Muscle of leg (tissue), 11 donors: ENCODE results near the gene DSG2. TPM values are rescaled to one million over a fixed set of nuclear protein-coding genes. Genes with fewer than 3 reads are reported as not detected.

Experiments
- DNase-seq: peaks from one replicate; pipeline ENCODE4 v3.0.0; 2013
- H3K27ac ChIP-seq: one replicate; pipeline ENCODE4 v1.5.1; 2013; ENCODE audit warnings: mild to moderate bottlenecking, low read length, control low read depth
- H3K27me3 ChIP-seq: one replicate; pipeline ENCODE4 v1.6.1; 2013; ENCODE audit warnings: low read length; ENCODE audit not compliant: control insufficient read depth, insufficient read depth
- H3K36me3 ChIP-seq: one replicate; pipeline ENCODE4 v1.6.1; 2013; ENCODE audit warnings: low read length; ENCODE audit not compliant: control insufficient read depth, insufficient read depth
- H3K4me1 ChIP-seq: one replicate; pipeline ENCODE4 v1.6.1; 2013; ENCODE audit warnings: low read length; ENCODE audit not compliant: control insufficient read depth, insufficient read depth
- H3K4me3 ChIP-seq: one replicate; pipeline ENCODE4 v1.5.1; 2013; ENCODE audit warnings: low read length, control low read depth
- H3K9me3 ChIP-seq: replicated peaks from 2 replicates; pipeline ENCODE4 v1.6.1; 2013; ENCODE audit warnings: low read depth, low read length; ENCODE audit not compliant: control insufficient read depth
- WGBS: methylation state at CpG from one replicate; pipeline ENCODE4 v1.1.5; 2013; ENCODE audit warnings: missing lambda C conversion rate; ENCODE audit not compliant: insufficient coverage; 5-methylcytosine and 5-hydroxymethylcytosine counted together
- polyA plus RNA-seq, 8 donors: library from polyadenylated mRNA; unstranded; fragments of 120-200 nt; gene quantifications; one replicate each; pipeline versions ENCODE4 v1.2.1 to v1.2.3, GENCODE V29; 2013; ENCODE audit warnings: inconsistent platforms in 1 of 8, low replicate concordance in 1 of 8; ENCODE audit not compliant: insufficient read length in 8 of 8, insufficient read depth in 1 of 8
- total RNA-seq: library from RNA; stranded (reverse); fragments of 120-200 nt; gene quantifications from one replicate; pipeline ENCODE4 v1.2.4, GENCODE V29; 2013

DSG2 gene
- total and polyA plus RNA-seq, 9 donors: 2.3 to 14.8 (median 8.0) TPM

DNA sequence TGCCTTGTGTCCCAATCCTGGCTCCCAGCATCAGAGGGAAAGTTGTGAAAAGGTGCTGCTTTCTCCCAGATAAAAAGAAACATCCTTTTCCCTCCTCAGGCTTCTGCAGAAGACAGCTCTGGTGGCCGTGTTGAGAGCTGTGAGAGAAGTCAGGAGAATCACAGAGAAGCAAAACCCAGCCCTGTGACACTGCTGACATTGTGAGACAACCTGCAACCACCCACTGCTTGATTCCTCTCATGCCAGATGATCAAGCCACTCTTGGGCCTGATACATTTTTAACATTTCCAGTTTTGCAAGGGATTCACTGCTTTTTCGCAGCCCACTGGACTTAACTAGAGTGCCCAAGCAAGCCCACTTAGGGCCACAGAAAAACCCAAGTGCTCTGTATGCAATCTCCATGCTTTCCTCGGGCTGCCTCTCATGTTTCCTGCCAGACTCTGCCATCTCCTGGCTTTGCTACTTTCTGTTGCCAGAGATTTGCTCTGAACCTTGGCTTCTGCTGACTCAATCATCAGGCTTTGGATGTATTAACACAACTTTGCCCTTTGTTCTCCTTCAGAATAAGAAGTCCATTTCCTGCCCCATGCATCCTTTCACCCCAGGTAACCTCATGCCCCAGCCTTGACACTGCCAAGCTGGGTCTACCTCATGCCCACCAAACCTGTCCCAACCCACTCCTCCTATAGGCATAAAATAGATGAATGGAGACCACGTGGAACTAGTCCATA, 68.8 kb downstream of the DSG2 start:
- Histone ChIP-seq H3K9me3 (no peaks in the 10 kb centered on the region), H3K27ac (no peak overlapping the region), H3K36me3 (no peaks in the 10 kb centered on the region), H3K4me3 (no peak overlapping the region), H3K4me1 (no peaks in the 10 kb centered on the region), H3K27me3 (no peaks in the 10 kb centered on the region)
- WGBS: 76% methylated on average over 2 of the region's 4 CpGs
- no peak for DNase-seq

DNA sequence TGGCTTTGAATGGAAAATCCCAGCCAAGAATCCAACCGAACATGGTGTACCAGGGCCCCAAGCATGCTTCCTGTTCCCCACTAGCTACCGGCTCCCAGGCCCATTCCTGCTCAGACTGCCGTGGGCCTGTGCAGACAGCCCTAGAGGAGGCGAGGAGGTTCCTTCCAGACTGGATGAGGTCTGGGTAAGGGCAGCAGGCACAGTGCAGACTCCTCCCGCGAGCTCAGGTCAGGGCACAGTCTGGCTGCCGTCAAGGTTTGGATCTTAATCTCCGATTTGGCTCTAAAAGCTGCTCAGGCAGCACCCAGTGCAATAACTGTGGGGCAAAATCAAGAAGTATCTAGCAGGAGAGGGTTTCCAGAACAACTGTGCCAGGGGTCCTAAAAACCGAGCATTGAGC, 74.4 kb downstream of the DSG2 start:
- H3K9me3 ChIP-seq: no peaks in the 10 kb centered on the region
- H3K4me1 ChIP-seq: no peaks in the 10 kb centered on the region
- no peaks in the 10 kb centered on the region for H3K27me3 ChIP-seq
- DNase-seq: no peak
- no peak overlapping the region for H3K27ac ChIP-seq
- H3K4me3 ChIP-seq: no peak overlapping the region
- H3K36me3 ChIP-seq: no peaks in the 10 kb centered on the region
- WGBS: 75% methylated on average over 7 of the region's 9 CpGs

DNA sequence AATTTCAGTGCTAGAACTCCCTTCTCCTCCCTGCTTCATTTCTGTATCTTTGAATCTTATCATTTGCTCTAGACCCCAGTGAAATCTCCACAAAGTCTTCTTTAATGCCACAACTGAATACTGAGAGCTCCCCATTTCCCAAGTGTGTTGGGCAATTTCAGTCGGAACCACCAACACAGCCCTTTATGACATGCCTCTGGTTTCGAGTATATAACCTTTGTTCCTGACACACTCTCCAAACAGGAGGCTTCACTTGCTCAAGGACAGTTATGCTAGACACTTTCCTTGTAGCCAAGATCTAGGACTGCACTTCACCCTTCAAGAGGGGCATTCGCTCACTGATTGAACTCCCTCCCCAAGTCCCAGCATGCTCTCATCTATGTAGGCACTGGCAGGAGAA, 75.1 kb downstream of the DSG2 start:
- no peaks in the 10 kb centered on the region for H3K4me1 ChIP-seq

DNA sequence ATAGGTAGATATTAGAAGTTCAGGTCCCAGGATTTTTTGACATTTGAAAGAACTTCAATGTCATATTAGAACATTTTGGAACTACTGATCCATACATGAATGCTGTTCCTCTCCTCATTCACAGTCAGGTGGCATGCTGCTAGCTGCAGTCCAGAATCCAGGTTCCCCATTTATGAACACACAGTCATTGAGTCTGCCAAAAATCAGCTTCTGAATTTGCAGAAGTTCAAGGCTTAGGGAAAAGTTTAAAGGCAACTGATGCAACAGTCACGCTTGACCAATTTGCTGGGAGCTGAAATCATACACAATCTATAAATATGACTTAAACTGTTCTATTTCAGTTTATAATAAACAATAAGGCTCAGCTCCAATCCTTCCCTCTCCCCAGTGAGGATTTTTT, 76.4 kb downstream of the DSG2 start:
- Histone ChIP-seq H3K4me1 (no peaks in the 10 kb centered on the region), H3K36me3 (no peaks in the 10 kb centered on the region), H3K9me3 (no peaks in the 10 kb centered on the region), H3K27ac (no peak overlapping the region), H3K4me3 (no peak overlapping the region), H3K27me3 (no peaks in the 10 kb centered on the region)
- no peak for DNase-seq
- no CpG with 5 or more reads among the region's 1 CpG for WGBS

More for the DNA sequence above, 75.1 kb downstream of the DSG2 start:
- no peak for DNase-seq
- Histone ChIP-seq H3K4me3 (no peak overlapping the region), H3K36me3 (no peaks in the 10 kb centered on the region), H3K27me3 (no peaks in the 10 kb centered on the region), H3K27ac (no peak overlapping the region), H3K9me3 (no peaks in the 10 kb centered on the region)
- WGBS: 87% methylated on average over 3 of the region's 3 CpGs

DNA sequence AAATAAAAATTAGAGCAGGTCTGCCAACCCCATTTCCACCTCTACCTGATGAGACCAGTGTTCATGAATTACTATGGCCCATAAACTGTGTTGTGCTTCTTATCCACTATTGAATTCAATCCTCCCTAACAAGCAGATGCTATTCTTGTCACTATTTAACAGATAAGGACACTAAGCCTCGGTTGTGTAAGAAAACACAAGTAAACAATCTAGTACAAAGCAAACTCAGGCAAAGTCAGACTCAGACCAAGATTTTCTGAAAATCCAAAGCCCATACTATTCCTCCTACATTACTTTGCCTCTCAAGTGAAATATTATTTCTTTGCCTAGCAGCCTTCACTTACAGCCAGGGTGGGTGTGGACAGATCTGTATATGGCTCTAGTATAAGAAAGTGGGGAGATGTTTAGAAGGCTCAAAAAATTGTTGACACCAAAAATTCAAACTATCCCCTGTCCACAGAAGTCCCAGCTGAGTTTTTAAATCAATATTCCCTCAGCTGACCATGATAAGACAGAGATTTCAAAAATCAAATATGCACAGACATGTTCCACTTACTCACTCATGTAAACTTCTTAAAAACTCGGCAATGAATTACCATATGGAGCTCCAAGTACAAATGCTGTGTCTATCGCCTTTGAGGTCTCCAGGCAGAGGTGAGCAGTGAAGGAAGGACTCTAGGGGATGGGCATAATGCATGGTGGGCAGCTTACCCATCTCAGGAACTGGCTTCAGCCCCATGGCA, 77.7 kb downstream of the DSG2 start:
- Histone ChIP-seq H3K27ac (no peak overlapping the region), H3K36me3 (no peaks in the 10 kb centered on the region), H3K4me1 (no peaks in the 10 kb centered on the region), H3K4me3 (no peak overlapping the region), H3K27me3 (no peaks in the 10 kb centered on the region), H3K9me3 (no peaks in the 10 kb centered on the region)
- no peak for DNase-seq
- WGBS: 60% methylated on average over 1 of the region's 3 CpGs

DNA sequence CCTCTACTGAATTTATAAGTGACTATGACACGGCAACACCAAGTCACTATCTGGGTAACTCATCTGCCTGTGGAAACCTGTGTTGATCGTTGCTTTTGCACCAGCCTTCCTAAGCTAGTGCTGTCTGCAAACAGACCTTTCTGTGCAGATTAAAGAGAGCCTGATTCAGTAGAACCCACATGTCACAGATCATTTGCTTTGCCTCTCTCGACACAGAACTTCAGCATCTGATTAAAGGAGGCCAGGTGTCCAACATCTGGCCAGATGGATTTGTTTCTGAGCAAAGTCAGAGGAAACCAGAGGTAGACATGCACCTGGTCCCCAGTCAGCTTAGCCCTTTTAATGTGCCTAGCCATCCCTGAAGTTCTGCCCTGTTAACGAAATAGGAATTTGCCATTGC, 78.7 kb downstream of the DSG2 start:
- no peak for DNase-seq
- Histone ChIP-seq H3K9me3 (no peaks in the 10 kb centered on the region), H3K27me3 (no peaks in the 10 kb centered on the region), H3K4me3 (no peak overlapping the region), H3K4me1 (no peaks in the 10 kb centered on the region), H3K36me3 (no peaks in the 10 kb centered on the region), H3K27ac (no peak overlapping the region)
- 15% methylated on average over 4 of the region's 4 CpGs for WGBS

DNA sequence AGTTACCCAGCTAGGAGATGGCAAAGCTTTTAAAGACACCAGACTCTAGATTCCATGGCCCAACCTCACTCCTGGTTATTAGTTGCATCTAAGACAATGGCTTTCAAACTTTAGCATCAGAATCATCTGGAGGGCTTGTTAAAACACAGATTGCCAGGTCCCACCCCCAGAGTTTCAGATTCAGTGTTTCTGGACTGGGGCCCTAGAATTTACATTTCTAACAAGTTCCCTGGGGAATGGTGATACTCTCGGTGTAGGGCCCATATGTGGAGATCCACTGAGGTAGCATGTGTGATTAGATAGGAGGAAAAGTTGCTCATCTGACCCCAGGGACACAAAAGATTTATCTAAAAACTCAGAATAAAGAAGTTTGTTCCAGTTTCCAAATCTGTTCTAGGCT, 79.2 kb downstream of the DSG2 start:
- H3K27me3 ChIP-seq: no peaks in the 10 kb centered on the region
- H3K4me3 ChIP-seq: no peak overlapping the region
- no CpG with 5 or more reads among the region's 1 CpG for WGBS
- H3K4me1 ChIP-seq: no peaks in the 10 kb centered on the region
- DNase-seq: no peak
- H3K27ac ChIP-seq: no peak overlapping the region
- no peaks in the 10 kb centered on the region for H3K36me3 ChIP-seq
- H3K9me3 ChIP-seq: no peaks in the 10 kb centered on the region

DNA sequence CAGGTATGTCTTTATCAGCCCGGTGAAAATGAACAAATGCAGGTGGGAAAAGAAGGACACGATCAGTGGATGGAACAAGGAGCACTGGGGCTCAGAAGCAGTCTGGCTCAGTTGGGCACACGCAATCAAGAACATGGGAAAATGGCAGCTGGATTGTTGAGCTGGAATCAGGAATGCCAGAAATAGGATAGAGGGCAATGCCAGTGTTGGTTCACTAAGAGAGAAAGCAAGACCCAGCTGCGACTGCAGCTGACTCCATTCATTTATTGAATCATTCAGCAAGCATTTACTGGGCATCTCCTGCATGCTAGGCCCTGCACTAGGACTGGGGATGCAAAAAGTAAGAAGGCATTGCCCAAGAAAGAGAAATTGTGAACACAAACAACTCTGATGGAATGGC, 80.1 kb downstream of the DSG2 start:
- DNase-seq: no peak
- 89% methylated on average over 3 of the region's 4 CpGs for WGBS
- H3K27me3 ChIP-seq: no peaks in the 10 kb centered on the region
- no peaks in the 10 kb centered on the region for H3K36me3 ChIP-seq
- no peaks in the 10 kb centered on the region for H3K9me3 ChIP-seq
- H3K4me3 ChIP-seq: no peak overlapping the region
- no peaks in the 10 kb centered on the region for H3K4me1 ChIP-seq
- no peak overlapping the region for H3K27ac ChIP-seq

DNA sequence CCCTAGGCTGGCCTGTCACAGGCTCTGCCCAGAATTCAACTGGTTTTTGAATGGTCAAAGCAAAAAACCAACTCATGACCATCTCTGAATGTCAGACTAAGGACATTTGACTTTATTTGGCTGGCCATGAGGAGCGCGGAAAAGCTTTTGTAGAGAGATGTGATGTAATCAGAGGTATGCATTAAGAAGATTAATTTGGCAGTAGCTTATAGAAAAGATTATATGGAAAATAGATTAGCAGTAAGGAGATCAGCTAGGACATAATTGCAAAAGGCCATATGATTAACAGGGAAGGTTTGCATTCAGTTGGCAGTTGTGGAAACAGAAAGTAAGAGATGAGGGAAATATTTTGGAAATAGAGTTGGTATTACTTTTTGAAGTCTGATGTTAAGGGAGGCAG, 81.4 kb downstream of the DSG2 start:
- 94% methylated on average over 2 of the region's 2 CpGs for WGBS
- Histone ChIP-seq H3K4me1 (no peaks in the 10 kb centered on the region), H3K27ac (no peak overlapping the region), H3K4me3 (no peak overlapping the region), H3K27me3 (no peaks in the 10 kb centered on the region), H3K36me3 (no peaks in the 10 kb centered on the region), H3K9me3 (no peaks in the 10 kb centered on the region)
- no peak for DNase-seq

DNA sequence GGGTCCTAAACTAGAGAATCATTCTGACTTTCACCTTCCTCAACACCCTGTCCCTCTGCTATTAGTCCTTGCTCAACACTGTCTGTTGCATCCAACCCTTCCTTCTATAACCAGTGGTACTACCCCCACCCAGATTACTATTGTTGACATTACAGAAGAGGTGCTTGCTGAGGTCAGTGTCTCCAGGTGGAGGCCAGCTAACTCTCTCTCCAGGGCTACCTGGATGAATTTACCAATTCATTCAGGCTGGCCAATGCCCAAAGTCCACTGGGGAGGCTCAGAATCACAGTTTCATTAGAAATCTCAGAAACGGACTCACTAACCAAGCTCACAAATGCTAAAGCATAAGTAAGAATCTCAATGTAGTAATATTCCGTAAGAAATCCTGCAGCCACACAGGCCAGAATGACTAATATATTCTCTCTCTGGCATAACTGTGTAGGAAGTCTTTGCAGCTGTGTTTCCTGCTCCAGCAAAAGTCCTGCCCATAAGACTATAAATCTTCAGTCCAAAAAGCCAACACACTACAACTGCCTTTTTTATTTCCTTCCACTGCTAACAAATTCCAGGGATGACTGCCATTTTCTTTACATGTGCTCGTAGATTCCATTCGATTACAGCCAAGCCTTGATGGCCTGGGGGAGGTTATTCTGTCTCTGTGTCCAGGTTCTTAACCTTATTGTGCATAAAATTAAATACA, 83.7 kb downstream of the DSG2 start:
- Histone ChIP-seq H3K27me3 (no peaks in the 10 kb centered on the region), H3K9me3 (no peaks in the 10 kb centered on the region), H3K4me3 (no peak overlapping the region), H3K4me1 (no peaks in the 10 kb centered on the region), H3K36me3 (no peaks in the 10 kb centered on the region), H3K27ac (no peak overlapping the region)
- WGBS: no CpG with 5 or more reads among the region's 4 CpGs
- peak; percentile 84 for DNase-seq
